IMR-90 (cell line): Measurements from ENCODE around the gene TNFAIP6. TPM values are rescaled to one million over a fixed set of nuclear protein-coding genes. Genes with fewer than 3 reads are reported as not detected.

Source experiments
- ATAC-seq: fragments of 200-7000 bp; cut with Tn5 transposase; 2 replicates; pipeline ENCODE4 v1.9.1; 2020; ENCODE audit warnings: low read depth, mild to moderate bottlenecking, moderate library complexity
- BruUV-seq: library from RNA; stranded (reverse); fragments of 400-500 nt; replicated peaks from 2 replicates; lab custom pipeline; 2021; lab: Mats Ljungman, UMichigan
- CTCF ChIA-PET: fragments of 300-600 bp; formaldehyde crosslinking; extraction: SDS; loops from one replicate; lab custom pipeline; 2021; ENCODE audit warnings: antibody characterized with exemption; lab: Yijun Ruan, JAX
- POLR2A ChIA-PET: fragments of 300-600 bp; sonication (Branson Sonifier 250); formaldehyde crosslinking; loops from one replicate; lab custom pipeline; 2022; ENCODE audit warnings: antibody characterized with exemption; ENCODE audit not compliant: unreplicated experiment; lab: Charles Lee
- DNase-seq: peaks from one replicate; pipeline ENCODE4 v3.0.0; 2013
- H2AFZ ChIP-seq: replicated peaks from 2 replicates; pipeline ENCODE3; 2013; ENCODE audit warnings: low read length, mild to moderate bottlenecking; ENCODE audit not compliant: poor library complexity
- H2AK5ac ChIP-seq: 2 replicates; pipeline ENCODE4 v1.6.1; 2013; ENCODE audit warnings: low read depth, low read length, inconsistent platforms
- H2AK9ac ChIP-seq: replicated peaks from 2 replicates; pipeline ENCODE3; 2013; ENCODE audit warnings: mild to moderate bottlenecking, low read depth, low read length, moderate library complexity; ENCODE audit not compliant: poor library complexity
- H2BK120ac ChIP-seq: 2 replicates; pipeline ENCODE4 v1.6.1; 2013; ENCODE audit warnings: low read depth, low read length, inconsistent platforms
- H2BK15ac ChIP-seq: 3 replicates; pipeline ENCODE4 v1.6.1; 2013; ENCODE audit warnings: low read depth, low read length, inconsistent platforms
- H2BK20ac ChIP-seq: 2 replicates; pipeline ENCODE4 v1.6.1; 2013; ENCODE audit warnings: low read depth, mild to moderate bottlenecking, inconsistent platforms, low read length, moderate library complexity
- H2BK5ac ChIP-seq: 2 replicates; pipeline ENCODE4 v1.6.1; 2013; ENCODE audit warnings: mild to moderate bottlenecking, low read depth, low read length, inconsistent platforms; ENCODE audit not compliant: poor library complexity, severe bottlenecking
- H3K14ac ChIP-seq: replicated peaks from 2 replicates; pipeline ENCODE4 v1.6.1; 2013; ENCODE audit warnings: low read depth, low read length, inconsistent platforms
- H3K18ac ChIP-seq: 2 replicates; pipeline ENCODE4 v1.6.1; 2013; ENCODE audit warnings: low read depth, low read length, control low read depth
- H3K23ac ChIP-seq: 2 replicates; pipeline ENCODE4 v1.6.1; 2013; ENCODE audit warnings: low read depth, low read length, inconsistent platforms
- H3K27ac ChIP-seq: 2 replicates; pipeline ENCODE4 v1.5.1; 2013; ENCODE audit warnings: mild to moderate bottlenecking, control low read depth, low read length; ENCODE audit not compliant: insufficient read depth
- H3K27me3 ChIP-seq: 2 replicates; pipeline ENCODE4 v1.6.1; 2013; ENCODE audit warnings: low read length; ENCODE audit not compliant: control insufficient read depth, insufficient read depth
- H3K36me3 ChIP-seq: 2 replicates; pipeline ENCODE4 v1.6.1; 2013; ENCODE audit warnings: low read length, mixed read lengths; ENCODE audit not compliant: control insufficient read depth, insufficient read depth
- H3K4ac ChIP-seq: 2 replicates; pipeline ENCODE4 v1.6.1; 2013; ENCODE audit warnings: low read depth, low read length, inconsistent platforms
- H3K4me1 ChIP-seq: 2 replicates; pipeline ENCODE4 v1.6.1; 2013; ENCODE audit warnings: low read length, mixed read lengths; ENCODE audit not compliant: control insufficient read depth, insufficient read depth
- H3K4me2 ChIP-seq: 2 replicates; pipeline ENCODE4 v1.6.1; 2013; ENCODE audit warnings: low read depth, mild to moderate bottlenecking, control low read depth, low read length, moderate library complexity
- H3K4me3 ChIP-seq: 2 replicates; pipeline ENCODE4 v1.5.1; 2013; ENCODE audit warnings: low read depth, mild to moderate bottlenecking, control low read depth, low read length, moderate library complexity; ENCODE audit not compliant: insufficient read depth
- H3K56ac ChIP-seq: 2 replicates; pipeline ENCODE4 v1.6.1; 2013; ENCODE audit warnings: low read length, inconsistent platforms; ENCODE audit not compliant: insufficient read depth; ENCODE audit errors: extremely low read depth
- H3K79me1 ChIP-seq, 2 experiments: 2 replicates each; pipeline ENCODE4 v1.6.1; 2013; ENCODE audit warnings: low read length in 2 of 2, inconsistent platforms in 1 of 2, low read depth in 1 of 2
- H3K9ac ChIP-seq: 2 replicates; pipeline ENCODE4 v1.6.1; 2013; ENCODE audit warnings: low read depth, low read length, control low read depth
- H3K9me1 ChIP-seq: 2 replicates; pipeline ENCODE4 v1.6.1; 2013; ENCODE audit warnings: low read length, inconsistent platforms; ENCODE audit not compliant: insufficient read depth
- H3K9me3 ChIP-seq: 2 replicates; pipeline ENCODE4 v1.6.1; 2013; ENCODE audit warnings: low read length; ENCODE audit not compliant: control insufficient read depth, insufficient read depth
- H4K20me1 ChIP-seq: 2 replicates; pipeline ENCODE4 v1.6.1; 2013; ENCODE audit warnings: low read length, inconsistent platforms; ENCODE audit not compliant: insufficient read depth
- H4K5ac ChIP-seq: 2 replicates; pipeline ENCODE4 v1.6.1; 2013; ENCODE audit warnings: mild to moderate bottlenecking, low read depth, low read length, control low read depth
- H4K8ac ChIP-seq, 2 experiments: 2 replicates each; pipeline ENCODE4 v1.6.1; 2013; ENCODE audit warnings: low read depth in 2 of 2, low read length in 2 of 2, control low read depth in 1 of 2, inconsistent platforms in 1 of 2
- H4K91ac ChIP-seq: 2 replicates; pipeline ENCODE4 v1.6.1; 2013; ENCODE audit warnings: low read depth, low read length, inconsistent platforms; ENCODE audit not compliant: insufficient read depth
- BHLHE40 ChIP-seq: fragments of 150-350 bp; IDR thresholded peaks from 2 replicates; pipeline ENCODE4 v1.6.1; 2016; ENCODE audit warnings: mild to moderate bottlenecking, low read depth, low read length
- CEBPB ChIP-seq: IDR thresholded peaks from 2 replicates; pipeline ENCODE4 v1.6.1; 2012; ENCODE audit warnings: low read depth, low read length, improper control_type of control experiment
- CHD1 ChIP-seq: IDR thresholded peaks from 2 replicates; pipeline ENCODE4 v1.6.1; 2012; ENCODE audit warnings: low read depth, low read length, improper control_type of control experiment
- CTCF ChIP-seq: conservative IDR thresholded peaks from 2 replicates; pipeline ENCODE4 v1.5.1; 2012; ENCODE audit warnings: mild to moderate bottlenecking, low read depth, low read length, improper control_type of control experiment
- FOS ChIP-seq: fragments of 150-350 bp; IDR thresholded peaks from 2 replicates; pipeline ENCODE4 v1.6.1; 2016; ENCODE audit warnings: low read depth, low read length
- MAFK ChIP-seq: IDR thresholded peaks from 2 replicates; pipeline ENCODE4 v1.6.1; 2012; ENCODE audit warnings: low read depth, low read length, improper control_type of control experiment
- MAZ ChIP-seq: IDR thresholded peaks from 2 replicates; pipeline ENCODE4 v1.6.1; 2012; ENCODE audit warnings: low read depth, mild to moderate bottlenecking, low read length, improper control_type of control experiment, moderate library complexity, borderline replicate concordance
- MXI1 ChIP-seq: IDR thresholded peaks from 2 replicates; pipeline ENCODE4 v1.6.1; 2012; ENCODE audit warnings: low read depth, mild to moderate bottlenecking, low read length, moderate library complexity, borderline replicate concordance
- NFE2L2 ChIP-seq: fragments of 150-350 bp; IDR thresholded peaks from 2 replicates; pipeline ENCODE4 v1.6.1; 2016; ENCODE audit warnings: low read depth, mild to moderate bottlenecking, low read length
- POLR2A ChIP-seq: IDR thresholded peaks from 2 replicates; pipeline ENCODE4 v1.6.1; 2012; ENCODE audit warnings: mild to moderate bottlenecking, low read depth, low read length
- RAD21 ChIP-seq: IDR thresholded peaks from 2 replicates; pipeline ENCODE4 v1.6.1; 2012; ENCODE audit warnings: low read length, improper control_type of control experiment
- RCOR1 ChIP-seq: IDR thresholded peaks from 2 replicates; pipeline ENCODE4 v1.6.1; 2012; ENCODE audit warnings: mild to moderate bottlenecking, low read length, improper control_type of control experiment; ENCODE audit not compliant: insufficient replicate concordance
- RFX5 ChIP-seq: IDR thresholded peaks from 2 replicates; pipeline ENCODE4 v1.8.0; 2012; ENCODE audit warnings: low read depth, mild to moderate bottlenecking, low read length, moderate library complexity
- SMC3 ChIP-seq: fragments of 150-350 bp; IDR thresholded peaks from 2 replicates; pipeline ENCODE4 v1.6.1; 2016; ENCODE audit warnings: low read depth, mild to moderate bottlenecking, antibody characterized with exemption, low read length, moderate library complexity
- USF2 ChIP-seq: fragments of 150-350 bp; IDR thresholded peaks from 2 replicates; pipeline ENCODE4 v1.6.1; 2017; ENCODE audit warnings: mild to moderate bottlenecking, antibody characterized with exemption, low read length, low read depth
- WGBS, 2 experiments: methylation state at CpG; one replicate each; pipeline versions ENCODE4 v1.1.5 to v1.1.7; 2013; ENCODE audit warnings: missing lambda C conversion rate in 2 of 2; ENCODE audit not compliant: insufficient read length in 1 of 2; ENCODE audit errors: extremely low coverage in 2 of 2; 5-methylcytosine and 5-hydroxymethylcytosine counted together
- dilution Hi-C: fragments of 300-500 bp; cut with HindIII; formaldehyde crosslinking; loops from one replicate; pipeline ENCODE4 v1.14.3; 2018; ENCODE audit warnings: low sequenced_read_pairs; ENCODE audit not compliant: unreplicated experiment
- in situ Hi-C: fragments of 300-500 bp; cut with MboI; formaldehyde crosslinking; loops from 3 replicates; pipeline ENCODE4 v1.14.3; 2019; ENCODE audit warnings: low sequenced_read_pairs, inconsistent platforms, mixed read lengths
- intact Hi-C: fragments of 100-400 bp; cut with micrococcal nuclease; formaldehyde crosslinking; loops from 2 replicates; pipeline ENCODE4 v1.10.0; 2022
- polyA plus RNA-seq, 3 experiments: library from polyadenylated mRNA; depleted of rRNA; stranded (reverse); fragments of >200 nt; gene quantifications; 2 replicates each; pipeline ENCODE4 v1.2.3, GENCODE V29; 2012; ENCODE audit warnings: low replicate concordance in 1 of 3
- total RNA-seq: library from RNA; depleted of rRNA; stranded (reverse); fragments of >200 nt; gene quantifications from 2 replicates; pipeline ENCODE4 v1.2.3, GENCODE V29; 2012
- TF ChIP-seq, protein P1 (sequence below): fragments of 150-350 bp; IDR thresholded peaks from 2 replicates; pipeline ENCODE4 v1.6.1; 2016; ENCODE audit warnings: low read depth, mild to moderate bottlenecking, low read length, moderate library complexity, borderline replicate concordance

TNFAIP6 gene
- total and polyA plus RNA-seq, 2 of the 4 experiments (the other 2 are of a cell fraction), result 1.8 to 2.9 TPM

DNA sequence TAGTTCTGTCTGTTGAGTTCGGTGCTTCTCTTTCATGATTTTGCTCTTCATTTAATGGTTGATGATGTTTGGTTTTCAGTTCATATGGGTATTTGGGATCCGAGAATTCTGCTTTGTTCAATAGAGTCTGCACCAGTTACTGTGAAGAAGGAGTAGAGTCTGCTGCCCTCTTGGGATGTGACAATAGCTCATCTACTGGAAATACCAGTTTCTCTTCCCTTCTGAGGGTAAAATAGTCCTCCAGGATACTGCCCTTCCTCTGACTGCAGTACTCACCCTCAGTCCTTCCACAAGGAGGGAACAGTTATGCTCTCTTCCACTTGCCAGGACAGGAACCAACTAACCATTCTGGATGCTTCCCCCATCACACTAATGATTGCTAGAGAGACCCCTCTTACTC, 12.5 kb upstream of the TNFAIP6 start:
- Histone ChIP-seq H3K23ac (no peak overlapping the region), H3K14ac (no peak overlapping the region), H4K5ac (no peak overlapping the region), H2AK5ac (no peak overlapping the region), H2AFZ (no peak overlapping the region), H3K56ac (no peak overlapping the region), H3K4me2 (no peak overlapping the region), H3K9me1 (no peaks in the 10 kb centered on the region), H2BK120ac (no peak overlapping the region), H2BK20ac (no peak overlapping the region), H4K8ac (no peak overlapping the region), H3K36me3 (no peaks in the 10 kb centered on the region), H2BK5ac (no peak overlapping the region), H4K91ac (no peak overlapping the region), H3K9ac (no peak overlapping the region), H3K27ac (no peak overlapping the region), H2BK15ac (no peak overlapping the region), H4K20me1 (no peaks in the 10 kb centered on the region), H3K9me3 (no peaks in the 10 kb centered on the region), H3K4me3 (no peak overlapping the region), H2AK9ac (no peak overlapping the region), H3K4ac (no peak overlapping the region), H3K18ac (no peak overlapping the region), H3K27me3 (no peaks in the 10 kb centered on the region), H3K4me1 (no peaks in the 10 kb centered on the region), H3K79me1 (no peaks in the 10 kb centered on the region)
- POLR2A ChIA-PET, result no interaction called here
- dilution Hi-C loops (no loop called here), in situ Hi-C loops (no loop called here), intact Hi-C loops (no loop called here)
- no CpG with 5 or more reads among the region's 2 CpGs for WGBS, 2 experiments
- ATAC-seq (no peak), DNase-seq (no peak)
- no peak for TF ChIP-seq FOS
- TF ChIP-seq, protein P1, sequence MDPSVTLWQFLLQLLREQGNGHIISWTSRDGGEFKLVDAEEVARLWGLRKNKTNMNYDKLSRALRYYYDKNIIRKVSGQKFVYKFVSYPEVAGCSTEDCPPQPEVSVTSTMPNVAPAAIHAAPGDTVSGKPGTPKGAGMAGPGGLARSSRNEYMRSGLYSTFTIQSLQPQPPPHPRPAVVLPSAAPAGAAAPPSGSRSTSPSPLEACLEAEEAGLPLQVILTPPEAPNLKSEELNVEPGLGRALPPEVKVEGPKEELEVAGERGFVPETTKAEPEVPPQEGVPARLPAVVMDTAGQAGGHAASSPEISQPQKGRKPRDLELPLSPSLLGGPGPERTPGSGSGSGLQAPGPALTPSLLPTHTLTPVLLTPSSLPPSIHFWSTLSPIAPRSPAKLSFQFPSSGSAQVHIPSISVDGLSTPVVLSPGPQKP, result no peak
- no peak for TF ChIP-seq CHD1
- TF ChIP-seq NFE2L2, result no peak
- TF ChIP-seq RFX5, result no peak
- no peak for TF ChIP-seq CTCF
- no peak for TF ChIP-seq MXI1
- no peak for TF ChIP-seq MAFK
- TF ChIP-seq USF2, result no peak
- TF ChIP-seq BHLHE40, result no peak
- TF ChIP-seq RAD21, result no peak
- no peak for TF ChIP-seq MAZ
- TF ChIP-seq CEBPB, result no peak
- no peak for TF ChIP-seq POLR2A
- no peak for TF ChIP-seq RCOR1
- TF ChIP-seq SMC3, result no peak
- CTCF ChIA-PET, result no interaction called here
- BruUV-seq, result no TSS peak
